HUES64 (cell line): ENCODE data around the gene RUSF1.

Source experiments
- H3K27ac ChIP-seq: 2 replicates; pipeline ENCODE4 v1.7.0; 2013; ENCODE audit warnings: low read depth, low read length, inconsistent platforms
- H3K27me3 ChIP-seq: 2 replicates; pipeline ENCODE4 v1.6.1; 2013; ENCODE audit warnings: mild to moderate bottlenecking, low read length; ENCODE audit not compliant: insufficient read depth
- H3K36me3 ChIP-seq: 2 replicates; pipeline ENCODE4 v1.6.1; 2013; ENCODE audit warnings: mild to moderate bottlenecking, low read length; ENCODE audit not compliant: insufficient read depth
- H3K4me1 ChIP-seq: 2 replicates; pipeline ENCODE4 v1.6.1; 2013; ENCODE audit warnings: mild to moderate bottlenecking, low read length, moderate library complexity; ENCODE audit not compliant: insufficient read depth
- H3K4me3 ChIP-seq: 2 replicates; pipeline ENCODE4 v1.5.1; 2013; ENCODE audit warnings: mild to moderate bottlenecking, low read length, moderate library complexity
- H3K9ac ChIP-seq: 2 replicates; pipeline ENCODE4 v1.6.1; 2013; ENCODE audit warnings: mild to moderate bottlenecking, low read depth, low read length
- H3K9me3 ChIP-seq: 2 replicates; pipeline ENCODE4 v1.6.1; 2013; ENCODE audit warnings: low read depth, low read length; ENCODE audit not compliant: insufficient read depth
- WGBS: fragments of 150-250, 120-280 bp; methylation state at CpG from one replicate; pipeline ENCODE4 v1.1.7; 2013; ENCODE audit warnings: missing lambda C conversion rate; 5-methylcytosine and 5-hydroxymethylcytosine counted together

RUSF1 gene

GRCh38 chr16:31499928-31500327 is 8.3 kb downstream of the RUSF1 start:
- peaks cover 26% of the 10 kb centered on the region; the same call in 1 of the 2 replicates for H3K36me3 ChIP-seq
- no peak overlapping the region for H3K27ac ChIP-seq
- peaks cover 12% of the 10 kb centered on the region for H3K4me1 ChIP-seq
- H3K27me3 ChIP-seq = no peaks in the 10 kb centered on the region
- WGBS = 94% methylated on average over 8 of the region's 8 CpGs
- no peak overlapping the region for H3K4me3 ChIP-seq
- no peaks in the 10 kb centered on the region for H3K9me3 ChIP-seq
- H3K9ac ChIP-seq = no peak overlapping the region

- Histone ChIP-seq H3K9me3 (no peaks in the 10 kb centered on the region), H3K27ac (no peak overlapping the region), H3K36me3 (peaks cover 28% of the 10 kb centered on the region; the same call in 1 of the 2 replicates), H3K27me3 (no peaks in the 10 kb centered on the region), H3K4me1 (peaks cover 12% of the 10 kb centered on the region), H3K4me3 (no peak overlapping the region), H3K9ac (no peak overlapping the region)
- WGBS = 92% methylated on average over 8 of the region's 8 CpGs
Observed at GRCh38 chr16:31498493-31498892, 9.7 kb downstream of the RUSF1 start.

- no peak overlapping the region for H3K9ac ChIP-seq
- no peaks in the 10 kb centered on the region for H3K27me3 ChIP-seq
- no peak overlapping the region for H3K4me3 ChIP-seq
- no peak overlapping the region for H3K27ac ChIP-seq
- 91% methylated on average over 10 of the region's 10 CpGs for WGBS
- H3K4me1 ChIP-seq = peaks cover 4% of the 10 kb centered on the region
- H3K36me3 ChIP-seq = peaks cover 43% of the 10 kb centered on the region; the same call in 1 of the 2 replicates
- H3K9me3 ChIP-seq = no peaks in the 10 kb centered on the region
Observed at GRCh38 chr16:31496670-31497069, 11.5 kb downstream of the RUSF1 start.

GRCh38 chr16:31493506-31494125 is 14.6 kb downstream of the RUSF1 start:
- Histone ChIP-seq H3K4me1 (no peaks in the 10 kb centered on the region), H3K9me3 (no peaks in the 10 kb centered on the region), H3K4me3 (no peak overlapping the region), H3K36me3 (peaks cover 48% of the 10 kb centered on the region), H3K27me3 (peaks cover 12% of the 10 kb centered on the region), H3K9ac (no peak overlapping the region), H3K27ac (no peak overlapping the region)
- whole genome bisulfite sequencing = 96% methylated on average over 17 of the region's 18 CpGs

- WGBS = 95% methylated on average over 8 of the region's 8 CpGs
- peaks cover 39% of the 10 kb centered on the region for H3K36me3 ChIP-seq
- H3K27ac ChIP-seq = no peak overlapping the region
- no peaks in the 10 kb centered on the region for H3K4me1 ChIP-seq
- no peak overlapping the region for H3K4me3 ChIP-seq
- H3K9me3 ChIP-seq = no peaks in the 10 kb centered on the region
- peaks cover 29% of the 10 kb centered on the region for H3K27me3 ChIP-seq
- no peak overlapping the region for H3K9ac ChIP-seq
Observed at GRCh38 chr16:31491778-31492418, 16.3 kb downstream of the RUSF1 start.

GRCh38 chr16:31489616-31490584 is 18.3 kb downstream of the RUSF1 start:
- Histone ChIP-seq H3K27me3 (peaks cover 49% of the 10 kb centered on the region), H3K4me1 (0 out of 2 replicates have a peak, but pooled peaks cover under 1% of the 10 kb centered on the region), H3K36me3 (peaks cover 31% of the 10 kb centered on the region), H3K27ac (no peak overlapping the region), H3K4me3 (no peak overlapping the region), H3K9ac (no peak overlapping the region), H3K9me3 (no peaks in the 10 kb centered on the region)
- 94% methylated on average over 22 of the region's 22 CpGs for WGBS

GRCh38 chr16:31489298-31489564 is 19.0 kb downstream of the RUSF1 start:
- no peaks in the 10 kb centered on the region for H3K9me3 ChIP-seq
- peaks cover 31% of the 10 kb centered on the region for H3K36me3 ChIP-seq
- peaks cover 52% of the 10 kb centered on the region for H3K27me3 ChIP-seq
- no peak overlapping the region for H3K9ac ChIP-seq
- 0 out of 2 replicates have a peak, but pooled peaks cover 2% of the 10 kb centered on the region for H3K4me1 ChIP-seq
- H3K27ac ChIP-seq = no peak overlapping the region
- no peak overlapping the region for H3K4me3 ChIP-seq
- 91% methylated on average over 7 of the region's 7 CpGs for WGBS

- no peak overlapping the region for H3K27ac ChIP-seq
- 0 out of 2 replicates have a peak, but pooled peaks cover 2% of the 10 kb centered on the region for H3K4me1 ChIP-seq
- peak overlapping the region; percentile 51; the same call in 1 of the 2 replicates for H3K9ac ChIP-seq
- peaks cover 31% of the 10 kb centered on the region for H3K36me3 ChIP-seq
- 47% methylated on average over 77 of the region's 77 CpGs for WGBS
- peaks cover 52% of the 10 kb centered on the region for H3K27me3 ChIP-seq
- peak overlapping the region; percentile 66 for H3K4me3 ChIP-seq
- no peaks in the 10 kb centered on the region for H3K9me3 ChIP-seq
Observed at GRCh38 chr16:31488468-31489297, 19.5 kb downstream of the RUSF1 start.

- peak overlapping the region; percentile 51; the same call in 1 of the 2 replicates for H3K9ac ChIP-seq
- H3K9me3 ChIP-seq = no peaks in the 10 kb centered on the region
- peaks cover 25% of the 10 kb centered on the region for H3K36me3 ChIP-seq
- WGBS = under 1% methylated on average over 60 of the region's 60 CpGs
- H3K27ac ChIP-seq = no peak overlapping the region
- peak overlapping the region; percentile 66 for H3K4me3 ChIP-seq
- peaks cover 52% of the 10 kb centered on the region for H3K27me3 ChIP-seq
- 0 out of 2 replicates have a peak, but pooled peaks cover 2% of the 10 kb centered on the region for H3K4me1 ChIP-seq
Observed at GRCh38 chr16:31487720-31488467, 20.3 kb downstream of the RUSF1 start.
